GM21619 (cell line): ENCODE results near the gene HPN.

Source experiments
- ATAC-seq: cut with Tn5 transposase; IDR thresholded peaks from one replicate; pipeline ENCODE4 v1.9.1; 2021; ENCODE audit not compliant: unreplicated experiment

HPN gene

DNA sequence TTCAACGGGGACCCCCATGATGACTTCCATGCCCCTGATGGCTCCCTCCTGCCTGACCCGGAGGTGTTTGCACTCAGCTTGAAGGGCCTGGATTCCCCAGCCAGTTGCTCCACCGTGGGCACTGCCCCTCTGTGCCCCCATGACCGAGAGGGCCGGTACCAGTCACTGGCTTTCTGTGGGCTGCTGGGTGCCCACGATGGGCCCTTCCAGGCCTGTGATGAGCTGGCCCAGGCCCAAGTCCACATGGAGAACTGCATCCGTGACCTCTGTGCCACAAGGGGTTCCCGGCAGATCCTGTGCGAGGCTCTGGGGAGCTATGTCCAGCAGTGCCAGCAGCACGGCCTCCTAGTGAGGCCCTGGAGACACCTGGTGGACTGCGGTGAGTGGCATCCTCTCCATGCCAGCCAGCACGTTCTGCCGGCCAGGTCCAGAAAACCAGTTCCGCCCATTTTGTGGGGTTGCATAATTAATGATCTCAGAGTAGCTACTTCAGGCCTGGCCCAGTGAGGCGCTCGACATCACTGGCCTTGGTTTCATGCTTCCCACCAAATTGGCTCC, 39.2 kb downstream of the HPN start:
- ATAC-seq: no peak

DNA sequence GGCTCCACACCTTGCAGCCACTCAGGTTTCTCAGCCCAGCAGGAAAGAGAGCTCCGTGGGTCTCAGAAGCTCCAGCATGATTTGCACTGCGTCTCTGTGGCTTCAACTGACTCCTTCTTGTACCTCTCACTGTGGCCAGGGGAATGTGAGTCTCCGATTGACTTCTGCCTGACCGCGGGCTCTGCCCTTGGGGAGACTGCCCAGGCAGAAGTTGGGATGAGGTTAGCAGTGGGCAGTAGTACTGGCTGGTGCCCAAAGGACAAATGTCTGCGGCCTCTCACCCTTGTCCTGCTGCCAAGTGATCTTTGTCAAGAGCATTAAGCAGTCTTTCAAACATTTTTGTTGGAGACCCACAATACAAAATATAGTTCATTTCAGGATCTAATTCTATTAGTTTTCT, 39.7 kb downstream of the HPN start:
- ATAC-seq: no peak

DNA sequence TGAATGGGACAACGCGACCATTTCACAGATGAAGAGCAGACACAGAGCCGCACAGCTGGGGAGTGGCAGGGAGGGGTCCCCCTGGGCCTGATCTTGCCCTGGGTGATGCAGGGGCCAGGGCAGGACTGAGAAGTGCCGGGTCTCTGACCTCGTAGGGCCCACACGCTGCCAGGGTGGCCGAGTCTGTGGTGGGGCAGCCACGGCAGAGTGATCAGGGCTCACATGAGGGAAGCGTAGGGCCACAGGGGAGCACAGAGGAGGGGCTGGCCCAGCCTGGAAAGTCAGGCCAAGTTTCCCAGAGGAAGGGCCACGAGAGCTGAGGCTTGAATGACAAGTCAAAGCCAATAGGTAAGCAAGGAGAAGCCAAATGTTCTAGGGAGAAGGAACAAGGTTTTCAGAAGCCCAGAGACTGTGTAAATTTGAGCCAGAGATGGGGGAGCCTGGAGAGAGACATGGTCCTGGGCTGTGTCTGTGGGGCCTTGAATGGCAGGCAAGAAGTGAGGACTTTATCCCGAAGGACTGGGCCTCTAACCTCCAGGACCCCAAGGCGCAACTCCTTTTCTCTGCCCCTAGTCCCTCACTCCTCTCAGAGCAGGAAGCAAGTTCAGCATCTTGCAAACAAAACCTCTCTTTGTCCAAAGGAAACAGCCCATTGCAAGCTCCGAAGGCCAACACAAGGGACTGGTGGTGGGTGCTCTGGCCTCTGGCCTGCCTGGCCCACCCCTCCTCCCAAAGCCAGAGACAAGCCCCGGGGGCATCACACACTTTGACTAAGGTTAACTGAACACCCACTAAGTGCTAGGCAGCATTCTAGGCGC, 42.4 kb downstream of the HPN start:
- ATAC-seq: no peak

DNA sequence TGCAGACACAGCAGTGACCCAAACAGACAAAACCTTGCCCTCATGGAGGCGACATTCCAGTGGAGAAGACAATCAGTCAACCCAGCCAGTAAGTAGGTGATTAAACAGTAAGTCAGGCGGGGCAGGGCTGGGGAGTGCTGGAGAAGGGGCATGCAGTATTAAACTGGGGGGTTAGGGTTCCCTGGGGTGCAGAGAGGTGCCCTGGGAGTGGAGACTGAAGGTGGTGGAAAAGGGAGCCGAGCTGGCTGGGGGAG, 42.9 kb downstream of the HPN start:
- ATAC-seq: no peak

DNA sequence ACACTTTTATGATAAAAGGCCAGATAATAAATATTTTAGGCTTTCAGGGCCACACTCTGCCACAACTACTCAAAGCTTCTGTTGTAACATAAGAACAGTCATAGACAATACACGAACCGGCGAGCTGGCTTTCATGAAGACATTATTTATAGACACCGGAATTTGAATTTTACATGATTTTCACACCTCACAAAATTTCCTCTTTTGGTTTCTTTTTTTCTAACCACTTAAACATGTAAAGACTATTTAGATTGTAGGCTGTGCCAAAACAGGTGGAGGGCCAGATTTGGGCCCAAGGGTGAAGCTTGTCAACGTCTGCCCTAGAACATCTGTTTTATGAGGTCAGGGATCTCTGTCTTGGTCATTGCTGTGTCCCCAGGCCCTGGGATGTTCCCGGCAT, 44.4 kb downstream of the HPN start:
- peak; percentile 71 for ATAC-seq

DNA sequence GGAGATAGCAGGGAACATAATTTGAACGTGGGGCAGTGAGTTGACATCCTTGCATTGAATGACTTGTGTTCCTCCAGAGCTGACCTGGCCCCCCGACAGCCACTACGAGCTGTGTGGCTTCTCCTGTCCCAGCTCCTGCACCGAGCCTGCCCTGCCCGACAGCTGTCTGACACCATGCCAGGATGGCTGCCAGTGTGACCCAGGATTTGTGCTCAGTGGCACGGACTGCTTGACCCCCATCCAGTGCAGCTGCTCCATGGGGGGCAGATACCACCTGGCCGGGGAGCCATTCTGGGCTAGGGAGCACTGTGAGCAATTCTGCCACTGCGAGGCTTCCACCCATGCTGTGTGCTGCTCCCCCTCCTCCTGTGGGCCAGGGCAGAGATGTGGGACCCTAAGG, 44.9 kb downstream of the HPN start:
- no peak for ATAC-seq

DNA sequence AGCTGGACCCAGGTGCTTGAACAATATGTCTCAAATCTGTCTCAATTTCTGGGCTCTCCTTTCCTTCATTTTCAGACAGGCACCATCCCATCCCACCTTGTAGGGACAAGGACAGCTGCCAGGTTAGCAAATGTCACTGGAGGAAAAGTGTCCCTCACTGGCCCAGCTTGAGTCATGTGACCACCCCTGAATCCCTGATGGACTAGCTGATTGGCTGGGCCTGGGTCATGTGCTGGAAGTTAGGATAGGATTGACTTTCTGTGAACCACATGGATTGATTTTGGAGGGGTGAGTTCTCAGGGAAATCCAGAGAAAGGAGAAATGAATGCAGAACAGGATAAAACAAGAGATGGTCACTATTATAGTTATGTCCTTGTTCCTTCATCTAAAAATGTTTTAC, 45.9 kb downstream of the HPN start:
- no peak for ATAC-seq

DNA sequence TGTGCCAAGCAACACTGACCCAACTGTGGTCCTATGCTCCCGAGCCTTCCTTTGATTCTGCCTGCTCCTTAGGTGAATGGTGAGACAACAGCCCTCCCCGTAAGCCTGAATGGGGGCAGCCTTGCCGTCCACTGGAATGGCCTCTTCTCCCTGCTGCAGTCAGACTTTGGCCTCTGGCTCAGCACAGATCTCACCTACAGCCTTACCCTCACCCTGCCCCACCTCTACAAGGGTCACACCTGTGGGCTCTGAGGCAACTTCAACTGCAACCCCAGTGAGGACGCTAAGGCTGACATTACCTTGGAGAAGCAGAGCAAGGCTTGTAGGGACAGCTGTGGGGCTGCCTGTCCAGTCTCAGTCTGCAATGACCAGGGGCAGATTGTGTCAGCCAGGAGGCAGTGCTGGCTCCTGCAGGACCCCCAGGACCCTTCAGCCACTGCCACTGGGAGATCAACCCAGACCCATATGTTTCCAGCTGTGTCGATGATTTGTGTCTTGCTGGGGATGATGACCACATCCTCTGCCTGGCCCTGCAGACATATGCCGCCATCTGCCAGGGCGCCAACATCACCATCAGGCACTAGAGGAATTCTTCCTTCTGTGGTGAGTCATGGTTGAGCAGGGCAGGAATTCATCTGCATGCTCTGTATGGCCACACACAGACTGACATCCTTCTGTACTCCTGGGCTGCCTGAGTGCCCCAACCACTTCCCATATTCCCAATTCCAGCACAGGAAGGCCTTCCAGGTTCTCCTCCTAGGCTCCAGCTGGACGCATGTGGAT, 46.8 kb downstream of the HPN start:
- no peak for ATAC-seq

DNA sequence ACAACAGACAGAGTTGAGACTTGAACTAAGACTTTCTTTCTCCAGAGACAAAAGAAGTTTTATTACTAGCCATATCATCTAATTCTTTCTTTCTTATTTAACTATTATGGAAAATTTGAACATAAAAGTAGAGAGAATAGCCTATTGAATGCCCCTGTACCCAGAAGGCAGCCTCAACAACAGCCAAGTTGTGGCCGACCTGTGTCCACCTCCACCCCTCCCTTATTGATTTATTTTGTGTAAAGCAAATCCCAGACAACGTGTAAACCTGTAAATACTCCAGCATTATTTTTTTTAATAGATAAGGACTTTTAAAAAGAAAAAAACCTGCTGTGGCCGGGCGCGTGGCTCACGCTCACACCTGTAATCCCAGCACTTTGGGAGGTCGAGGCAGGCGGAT, 48.0 kb downstream of the HPN start:
- no peak for ATAC-seq

DNA sequence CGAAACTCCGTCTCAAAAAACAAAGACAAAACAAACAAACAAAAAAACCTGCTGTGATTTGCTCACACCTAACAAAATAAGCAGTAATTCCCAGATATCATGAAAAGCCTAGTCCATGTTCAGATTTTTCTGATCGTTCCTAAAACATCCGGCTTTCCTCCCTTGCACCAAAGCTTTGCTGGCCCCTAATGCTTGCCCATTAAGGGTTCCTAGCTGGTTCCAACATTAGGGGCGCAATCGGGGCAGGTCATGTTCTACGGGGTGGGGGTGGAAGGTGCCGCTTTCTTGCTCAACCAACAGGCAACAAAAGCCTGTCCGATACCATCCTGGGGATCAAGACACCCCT, 48.6 kb downstream of the HPN start:
- ATAC-seq: no peak

DNA sequence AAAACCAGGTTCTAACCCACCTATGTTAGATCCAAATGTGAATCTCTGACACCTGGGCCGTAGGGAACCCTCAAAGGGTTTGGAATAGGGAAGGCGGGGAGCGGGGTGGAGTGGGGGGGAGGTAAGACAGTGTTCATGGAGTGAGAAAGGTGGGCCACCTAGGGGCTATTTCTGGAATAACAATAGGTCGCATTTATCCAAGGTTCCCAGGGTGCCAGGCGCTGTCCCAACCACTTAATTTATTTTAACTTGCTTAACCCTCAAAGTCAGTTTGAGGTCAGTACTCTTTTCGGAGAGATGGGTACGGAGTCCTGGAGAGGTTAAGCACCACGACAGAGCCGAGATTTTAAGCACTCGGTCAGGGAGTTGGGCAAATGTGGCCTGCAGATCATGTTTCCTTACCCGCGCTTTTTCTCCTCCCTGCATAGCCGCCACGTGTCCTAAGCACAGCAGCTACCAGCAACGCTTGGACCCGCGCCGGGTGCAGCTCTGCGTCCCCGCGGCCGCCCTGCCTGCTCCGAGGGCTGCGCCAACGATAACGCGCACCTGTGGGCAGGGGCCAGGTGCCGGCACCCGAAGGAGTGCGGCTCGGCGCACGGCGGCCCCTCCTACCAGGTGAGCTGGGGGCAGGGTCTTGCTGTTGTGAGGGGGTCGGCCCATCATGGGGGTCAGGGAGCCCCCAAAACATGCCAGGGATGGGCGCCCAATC, 49.1 kb downstream of the HPN start:
- no peak for ATAC-seq

DNA sequence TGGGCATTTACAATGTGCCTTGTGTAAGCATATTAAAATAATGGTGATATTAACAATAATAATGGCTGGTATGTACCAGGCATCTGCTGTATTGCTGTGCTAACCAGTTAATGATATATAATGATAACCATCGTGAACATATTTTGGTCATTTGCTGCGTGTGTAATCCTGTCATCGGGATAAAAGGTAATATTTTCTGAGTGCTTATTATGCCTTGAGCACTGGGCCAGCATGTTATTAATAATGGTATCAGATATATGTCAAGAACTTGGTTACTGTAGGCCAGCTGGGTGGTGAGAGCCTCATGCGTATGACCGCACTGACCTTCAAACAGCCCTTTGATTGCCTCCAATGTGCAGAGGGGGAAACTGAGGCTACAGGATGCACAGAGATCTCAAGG, 51.9 kb downstream of the HPN start:
- ATAC-seq: no peak

DNA sequence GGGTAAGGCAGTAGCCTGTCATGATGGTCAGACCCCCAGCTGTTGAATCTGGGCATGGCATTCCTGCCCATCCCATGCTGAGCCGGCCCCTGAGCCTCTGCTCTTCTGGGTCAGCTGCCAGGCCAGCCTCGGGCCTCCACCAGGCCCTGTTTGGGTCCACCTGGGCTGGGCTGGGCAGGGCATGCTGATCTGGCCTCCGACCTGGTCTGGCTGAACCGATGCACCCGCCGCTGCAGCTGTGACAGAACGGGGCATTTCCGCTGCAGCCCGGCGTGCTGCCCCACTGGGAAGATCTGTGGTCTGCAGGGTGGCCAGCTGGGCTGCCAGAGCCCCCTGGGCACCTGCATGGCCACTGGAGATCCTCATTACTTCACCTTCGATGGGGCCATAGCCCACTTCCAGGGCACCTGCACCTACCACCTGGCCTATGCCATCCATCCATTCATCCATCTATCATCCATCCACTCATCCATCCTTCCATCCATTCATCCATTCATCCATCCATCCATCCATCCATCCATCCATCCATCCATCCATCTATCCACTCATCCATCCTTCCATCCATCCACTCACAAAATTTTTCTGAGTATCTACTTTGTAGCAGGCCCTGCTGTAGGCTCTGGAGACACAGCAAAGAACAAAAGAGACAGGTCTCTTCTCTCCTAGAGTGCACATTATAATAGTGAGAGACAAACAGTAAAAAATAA, 52.6 kb downstream of the HPN start:
- no peak for ATAC-seq

DNA sequence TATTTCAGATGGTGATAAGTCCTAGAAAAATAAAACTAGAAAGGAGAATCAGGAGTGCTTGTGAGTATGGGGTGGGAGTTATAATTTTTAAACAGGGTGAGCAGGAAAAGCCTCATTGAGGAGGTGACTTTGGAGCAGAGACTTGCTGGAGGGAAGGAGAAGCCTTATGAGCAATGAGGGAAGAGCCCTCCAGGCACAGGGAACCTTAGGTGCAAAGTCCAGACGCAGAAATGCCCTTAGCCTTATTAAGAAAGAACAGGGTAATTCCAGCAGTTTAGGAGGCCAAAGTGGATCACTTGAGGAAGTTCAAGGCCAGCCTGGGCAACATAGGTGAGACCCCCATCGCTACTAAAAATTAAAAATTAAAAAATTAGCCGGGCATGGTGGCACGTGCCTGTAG, 53.1 kb downstream of the HPN start:
- no peak for ATAC-seq

DNA sequence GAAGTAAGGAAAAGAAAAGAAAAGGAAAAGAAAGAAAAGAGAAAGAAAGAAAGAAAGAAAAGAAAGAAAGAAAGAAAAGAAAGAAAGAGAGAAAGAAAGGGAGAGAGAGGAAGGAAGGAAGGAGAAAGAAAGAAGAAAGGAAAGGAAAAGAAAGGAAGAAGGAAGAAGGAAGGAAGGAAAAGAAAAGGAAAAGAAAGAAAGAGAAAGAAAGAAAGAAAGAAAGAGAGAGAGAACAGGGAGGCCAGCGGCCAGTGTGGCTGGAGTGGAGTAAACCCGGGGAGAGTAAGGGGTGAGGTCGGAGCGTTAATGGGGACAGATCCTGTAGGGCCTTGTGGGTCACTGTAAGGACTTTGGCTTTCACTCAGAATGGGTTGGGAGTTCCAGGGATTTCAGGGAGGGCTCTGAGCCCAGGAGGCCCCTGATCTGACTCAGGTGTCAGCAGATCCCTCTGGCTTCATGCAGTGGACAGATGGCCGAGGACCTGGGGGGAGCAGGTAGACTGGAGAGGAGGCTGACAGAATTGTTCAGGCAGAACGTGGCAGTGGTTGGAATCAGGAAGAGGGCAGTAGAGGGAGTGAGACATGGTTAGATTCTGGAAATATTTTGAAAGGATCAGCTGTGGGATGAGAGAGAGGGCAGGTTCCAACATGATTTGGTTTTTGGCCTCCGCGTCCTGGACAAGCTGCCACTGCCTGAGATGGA, 54.3 kb downstream of the HPN start:
- no peak for ATAC-seq

DNA sequence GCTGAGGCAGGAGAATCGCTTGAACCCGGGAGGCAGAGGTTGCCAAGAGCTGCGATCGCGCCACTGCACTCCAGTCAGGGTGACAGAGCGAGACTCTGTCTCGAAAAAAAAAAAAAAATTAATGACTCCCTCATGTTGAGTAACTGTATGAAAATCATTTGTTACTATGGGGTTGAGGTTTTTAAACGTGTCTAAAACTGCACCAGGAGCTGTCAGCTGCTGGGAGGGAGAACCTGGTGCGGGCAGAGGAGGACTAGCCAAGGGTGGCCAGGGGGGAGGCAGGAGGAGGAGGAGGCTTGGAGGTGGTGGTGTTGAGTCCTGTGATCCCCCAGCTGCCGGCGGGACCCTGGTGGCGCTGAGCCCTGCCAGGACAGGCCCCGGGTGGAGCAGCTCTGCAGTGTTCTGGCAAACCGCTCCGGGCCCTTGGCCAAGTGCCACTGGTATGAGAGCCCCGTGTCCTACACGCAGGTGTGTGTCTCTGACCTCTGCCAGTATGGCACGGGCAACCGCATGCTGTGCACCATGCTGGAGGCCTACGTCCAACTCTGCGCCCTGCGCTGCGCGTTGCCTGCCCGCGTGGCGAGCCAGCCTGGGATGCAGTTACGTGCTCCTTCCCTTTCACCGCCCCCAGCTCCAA, 57.0 kb downstream of the HPN start:
- ATAC-seq: no peak

DNA sequence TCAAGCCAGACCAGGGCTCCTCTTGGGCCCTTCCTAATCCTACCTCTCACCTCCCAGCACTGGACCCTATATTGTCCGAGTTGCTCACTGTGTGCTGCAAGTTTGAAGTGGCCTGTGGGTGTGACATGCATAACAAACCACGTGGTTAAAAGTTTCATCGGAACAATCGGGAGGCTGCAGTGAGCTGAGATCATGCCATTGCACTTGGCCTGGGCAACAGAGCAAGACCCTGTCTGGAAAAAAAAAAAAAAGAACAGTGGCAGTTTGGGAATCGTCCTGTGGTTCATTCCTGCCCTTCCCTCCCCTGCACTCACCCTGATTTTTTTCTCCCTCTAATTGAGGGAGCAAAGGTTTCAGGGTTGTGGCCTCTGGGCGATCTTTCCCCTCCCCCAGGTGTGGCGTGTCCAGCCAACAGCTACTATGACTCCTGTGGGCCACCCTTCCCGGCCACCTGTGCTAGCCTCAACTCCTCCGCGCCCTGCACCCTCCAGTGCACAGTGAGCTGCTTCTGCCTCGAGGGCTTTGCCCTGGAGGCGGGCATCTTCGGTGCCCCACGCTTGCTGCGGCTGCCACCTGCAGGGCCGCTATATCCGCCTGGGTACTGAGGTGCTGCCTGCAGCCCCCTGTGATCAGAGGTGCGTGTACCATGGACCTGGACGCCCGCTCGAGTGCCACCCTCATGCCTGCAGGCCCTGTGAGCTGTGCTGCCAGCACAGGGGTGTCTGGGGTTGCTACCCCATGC, 57.8 kb downstream of the HPN start:
- ATAC-seq: no peak

DNA sequence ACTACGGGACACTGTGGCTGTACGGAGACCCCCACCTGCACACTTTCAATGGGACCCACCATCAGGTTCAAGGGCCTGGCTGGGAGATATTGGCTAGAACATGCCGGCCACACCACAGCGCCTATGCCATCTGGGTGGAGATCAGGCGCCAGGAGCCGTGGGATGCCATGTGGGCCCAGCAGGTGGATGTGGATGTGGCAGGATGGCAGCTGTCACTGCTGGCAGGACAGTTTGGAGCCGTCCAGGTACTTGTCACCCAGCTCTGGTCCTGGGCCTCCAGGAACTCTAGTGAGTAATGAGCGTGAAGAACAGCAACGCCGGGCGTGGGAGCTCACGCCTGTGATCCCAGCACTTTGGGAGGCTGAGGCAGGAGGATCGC, 58.4 kb downstream of the HPN start:
- no peak for ATAC-seq
